Uterus (tissue), 4 donors: ENCODE data around the gene ZBTB20. TPM values are rescaled to one million over a fixed set of nuclear protein-coding genes. Genes with fewer than 3 reads are reported as not detected.

Experiments
- DNase-seq, 2 donors: peaks; one replicate each; pipeline ENCODE4 v3.0.0-alpha.2; 2019 to 2020
- H3K27ac ChIP-seq, 2 donors: fragments of 200-600 bp; sonication (generic); 1 replicate in 1 of 2; 2 replicates in 1 of 2; pipeline ENCODE4 v1.5.1; 2016 to 2018
- H3K27me3 ChIP-seq, 2 donors: fragments of 200-600 bp; sonication (generic); one replicate each; pipeline ENCODE4 v1.5.1; 2018 to 2019; ENCODE audit warnings: control low read depth in 1 of 2
- H3K36me3 ChIP-seq, 2 donors: fragments of 200-600 bp; sonication (generic); one replicate each; pipeline ENCODE4 v1.5.1; 2019; ENCODE audit warnings: control low read depth in 1 of 2
- H3K4me1 ChIP-seq, 2 donors: fragments of 200-600 bp; sonication (generic); one replicate each; pipeline ENCODE4 v1.5.1; 2018 to 2019; ENCODE audit warnings: control low read depth in 1 of 2
- H3K4me3 ChIP-seq, 2 donors: fragments of 200-600 bp; sonication (generic); 1 replicate in 1 of 2; 2 replicates in 1 of 2; pipeline ENCODE4 v1.5.1; 2018 to 2019; ENCODE audit warnings: mild to moderate bottlenecking in 1 of 2
- H3K9me3 ChIP-seq, 2 donors: fragments of 200-600 bp; sonication (generic); one replicate each; pipeline ENCODE4 v1.5.1; 2019; ENCODE audit warnings: control low read depth in 1 of 2
- CTCF ChIP-seq, 4 experiments: fragments of 200-600 bp in 2 of 4; fragments of 450-650 bp in 2 of 4; sonication (generic) in 2 of 4; IDR thresholded peaks; one replicate each; pipeline ENCODE4 v1.5.1; 2016 to 2019; ENCODE audit warnings: antibody characterized with exemption in 4 of 4, mild to moderate bottlenecking in 2 of 4, moderate library complexity in 1 of 4
- POLR2A ChIP-seq, 2 donors: fragments of 450-650 bp; IDR thresholded peaks; one replicate each; pipeline ENCODE4 v1.6.1; 2016; ENCODE audit warnings: antibody characterized with exemption in 2 of 2, mild to moderate bottlenecking in 1 of 2, moderate library complexity in 1 of 2
- intact Hi-C: fragments of 100-400 bp; cut with DNase I; formaldehyde crosslinking; loops from one replicate; pipeline ENCODE4 v1.15.1; 2023; ENCODE audit warnings: low total_unique reads
- total RNA-seq, 4 donors: library from RNA; depleted of rRNA in 3 of 4; stranded (reverse); fragments of >200 nt in 3 of 4; gene quantifications; one replicate each; pipeline versions ENCODE4 v1.1.0 to v1.2.4, GENCODE V29; 2014 to 2023
- donor health status: DM: yes; HTN: yes; CAD: no.

Gene ZBTB20
- total RNA-seq, 4 donors from 2014 or later: 35.6 to 157 (median 85.1) TPM

DNA sequence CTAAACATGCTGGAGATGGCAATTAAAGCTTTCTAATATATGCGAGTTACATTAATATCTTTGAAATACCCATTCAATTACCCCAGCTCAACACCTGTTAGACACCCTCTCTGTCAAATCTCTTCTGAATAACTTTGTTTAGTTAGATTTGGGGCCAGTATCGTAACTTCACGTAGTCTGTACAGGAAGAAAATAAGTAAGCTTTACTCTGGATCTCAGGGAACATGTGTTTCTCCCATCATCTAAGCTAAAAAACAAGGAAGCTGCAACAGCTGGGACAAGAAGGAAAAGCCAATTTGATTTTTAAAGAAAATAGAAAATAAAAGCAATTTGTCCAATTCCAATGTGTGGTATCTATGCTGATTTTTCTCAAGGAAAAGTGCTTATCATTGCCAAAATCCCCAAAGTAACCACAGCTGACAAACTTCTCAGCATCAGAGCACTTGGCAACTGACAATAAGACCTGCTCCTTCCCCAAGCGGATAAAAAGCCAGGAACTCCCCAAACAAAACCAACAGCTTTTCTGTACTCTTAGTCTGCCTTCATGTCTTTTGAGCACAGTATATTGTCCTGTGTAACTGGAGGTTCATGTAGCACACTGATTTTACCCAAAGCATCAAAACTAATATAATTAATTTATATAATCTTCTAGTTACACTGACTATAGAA, 279.1 kb downstream of the ZBTB20 start:
- intact Hi-C loops: no loop called here
- no peak for TF ChIP-seq POLR2A (IDR thresholded peaks at IDR 0.05)
- DNase-seq: no peak
- Histone ChIP-seq H3K27ac (no peak overlapping the region), H3K36me3 (no peaks in the 10 kb centered on the region), H3K4me1 (no peaks in the 10 kb centered on the region), H3K9me3 (no peaks in the 10 kb centered on the region), H3K27me3 (no peaks in the 10 kb centered on the region), H3K4me3 (no peak overlapping the region)

DNA sequence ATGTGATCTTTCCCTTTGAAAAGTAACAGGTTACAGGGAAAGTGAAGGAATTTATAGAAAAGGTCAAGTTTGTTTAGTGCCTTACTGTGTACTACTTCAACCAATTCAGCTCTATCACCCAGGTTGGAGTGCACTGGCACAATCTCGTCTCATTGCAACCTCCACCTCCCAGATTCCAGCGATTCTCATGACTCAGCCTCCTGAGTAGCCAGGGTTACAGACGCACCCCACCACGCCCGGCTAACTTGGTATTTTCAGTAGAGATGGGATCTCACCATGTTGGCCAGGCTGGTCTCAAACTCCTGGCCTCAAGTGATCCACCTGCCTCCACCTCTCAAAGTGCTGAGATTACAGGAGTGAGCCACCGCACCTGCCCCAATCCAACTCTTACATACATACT, 279.7 kb downstream of the ZBTB20 start:
- no peak for DNase-seq
- Histone ChIP-seq H3K9me3 (no peaks in the 10 kb centered on the region), H3K27me3 (no peaks in the 10 kb centered on the region), H3K27ac (no peak overlapping the region), H3K4me1 (no peaks in the 10 kb centered on the region), H3K4me3 (no peak overlapping the region), H3K36me3 (no peaks in the 10 kb centered on the region)
- TF ChIP-seq POLR2A (IDR thresholded peaks at IDR 0.05) (no peak), CTCF (IDR thresholded peaks at IDR 0.05) (no peak)
- intact Hi-C loops: no loop called here

GRCh38 chr3:114866430-114866829, 280.7 kb downstream of the ZBTB20 start:
- Histone ChIP-seq H3K9me3 (no peaks in the 10 kb centered on the region), H3K27ac (no peak overlapping the region), H3K4me1 (no peaks in the 10 kb centered on the region), H3K27me3 (no peaks in the 10 kb centered on the region), H3K4me3 (no peak overlapping the region), H3K36me3 (no peaks in the 10 kb centered on the region)
- intact Hi-C loops: no loop called here
- DNase-seq: no peak
- TF ChIP-seq POLR2A (IDR thresholded peaks at IDR 0.05) (no peak), CTCF (IDR thresholded peaks at IDR 0.05) (no peak)

GRCh38 chr3:114864970-114865369, 282.1 kb downstream of the ZBTB20 start:
- Histone ChIP-seq H3K9me3 (no peaks in the 10 kb centered on the region), H3K27me3 (no peaks in the 10 kb centered on the region), H3K4me3 (no peak overlapping the region), H3K27ac (no peak overlapping the region), H3K4me1 (no peaks in the 10 kb centered on the region), H3K36me3 (no peaks in the 10 kb centered on the region)
- DNase-seq: no peak
- intact Hi-C loops: no loop called here
- TF ChIP-seq CTCF (IDR thresholded peaks at IDR 0.05) (no peak), POLR2A (IDR thresholded peaks at IDR 0.05) (no peak)

DNA sequence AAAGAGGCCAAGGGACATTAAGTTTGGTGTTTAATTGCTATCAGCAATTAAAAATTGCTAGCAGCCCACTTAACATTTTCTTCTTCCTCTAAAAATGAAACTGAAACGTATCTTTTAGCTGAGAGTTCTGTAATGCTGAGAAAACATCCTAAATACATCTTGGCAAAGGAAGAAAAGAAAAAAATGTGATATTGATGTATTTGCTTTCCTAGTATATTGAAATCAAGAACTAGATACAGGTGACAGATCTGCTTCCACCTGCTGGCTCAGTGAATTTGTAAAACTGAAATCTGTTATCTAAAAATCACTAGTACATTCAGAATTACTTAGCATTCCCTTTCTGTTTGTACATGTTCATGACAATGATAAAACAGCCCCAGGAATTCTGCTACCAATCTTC, 283.2 kb downstream of the ZBTB20 start:
- H3K27ac ChIP-seq: peak overlapping the region in 1 of 2 donors; percentile 62

More for the DNA sequence above, 283.2 kb downstream of the ZBTB20 start:
- Histone ChIP-seq H3K4me3 (peak overlapping the region in 1 of 2 donors; percentile 1), H3K27me3 (no peaks in the 10 kb centered on the region), H3K36me3 (no peaks in the 10 kb centered on the region), H3K4me1 (no peaks in the 10 kb centered on the region), H3K9me3 (no peaks in the 10 kb centered on the region)
- no peak for DNase-seq
- TF ChIP-seq POLR2A (IDR thresholded peaks at IDR 0.05) (no peak), CTCF (IDR thresholded peaks at IDR 0.05) (no peak)
- intact Hi-C loops: no loop called here
